Measurements from ENCODE around the gene ZC3H13. TPM values are rescaled to one million over a fixed set of nuclear protein-coding genes. Genes with fewer than 3 reads are reported as not detected.

The ZC3H13 gene, protein sequence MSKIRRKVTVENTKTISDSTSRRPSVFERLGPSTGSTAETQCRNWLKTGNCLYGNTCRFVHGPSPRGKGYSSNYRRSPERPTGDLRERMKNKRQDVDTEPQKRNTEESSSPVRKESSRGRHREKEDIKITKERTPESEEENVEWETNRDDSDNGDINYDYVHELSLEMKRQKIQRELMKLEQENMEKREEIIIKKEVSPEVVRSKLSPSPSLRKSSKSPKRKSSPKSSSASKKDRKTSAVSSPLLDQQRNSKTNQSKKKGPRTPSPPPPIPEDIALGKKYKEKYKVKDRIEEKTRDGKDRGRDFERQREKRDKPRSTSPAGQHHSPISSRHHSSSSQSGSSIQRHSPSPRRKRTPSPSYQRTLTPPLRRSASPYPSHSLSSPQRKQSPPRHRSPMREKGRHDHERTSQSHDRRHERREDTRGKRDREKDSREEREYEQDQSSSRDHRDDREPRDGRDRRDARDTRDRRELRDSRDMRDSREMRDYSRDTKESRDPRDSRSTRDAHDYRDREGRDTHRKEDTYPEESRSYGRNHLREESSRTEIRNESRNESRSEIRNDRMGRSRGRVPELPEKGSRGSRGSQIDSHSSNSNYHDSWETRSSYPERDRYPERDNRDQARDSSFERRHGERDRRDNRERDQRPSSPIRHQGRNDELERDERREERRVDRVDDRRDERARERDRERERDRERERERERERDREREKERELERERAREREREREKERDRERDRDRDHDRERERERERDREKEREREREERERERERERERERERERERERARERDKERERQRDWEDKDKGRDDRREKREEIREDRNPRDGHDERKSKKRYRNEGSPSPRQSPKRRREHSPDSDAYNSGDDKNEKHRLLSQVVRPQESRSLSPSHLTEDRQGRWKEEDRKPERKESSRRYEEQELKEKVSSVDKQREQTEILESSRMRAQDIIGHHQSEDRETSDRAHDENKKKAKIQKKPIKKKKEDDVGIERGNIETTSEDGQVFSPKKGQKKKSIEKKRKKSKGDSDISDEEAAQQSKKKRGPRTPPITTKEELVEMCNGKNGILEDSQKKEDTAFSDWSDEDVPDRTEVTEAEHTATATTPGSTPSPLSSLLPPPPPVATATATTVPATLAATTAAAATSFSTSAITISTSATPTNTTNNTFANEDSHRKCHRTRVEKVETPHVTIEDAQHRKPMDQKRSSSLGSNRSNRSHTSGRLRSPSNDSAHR (N-terminal part only)
- total RNA-seq, result 10 to 100 TPM; 31.6 to 49.7 (median 38.0) TPM

- TF ChIP-seq, protein P1, sequence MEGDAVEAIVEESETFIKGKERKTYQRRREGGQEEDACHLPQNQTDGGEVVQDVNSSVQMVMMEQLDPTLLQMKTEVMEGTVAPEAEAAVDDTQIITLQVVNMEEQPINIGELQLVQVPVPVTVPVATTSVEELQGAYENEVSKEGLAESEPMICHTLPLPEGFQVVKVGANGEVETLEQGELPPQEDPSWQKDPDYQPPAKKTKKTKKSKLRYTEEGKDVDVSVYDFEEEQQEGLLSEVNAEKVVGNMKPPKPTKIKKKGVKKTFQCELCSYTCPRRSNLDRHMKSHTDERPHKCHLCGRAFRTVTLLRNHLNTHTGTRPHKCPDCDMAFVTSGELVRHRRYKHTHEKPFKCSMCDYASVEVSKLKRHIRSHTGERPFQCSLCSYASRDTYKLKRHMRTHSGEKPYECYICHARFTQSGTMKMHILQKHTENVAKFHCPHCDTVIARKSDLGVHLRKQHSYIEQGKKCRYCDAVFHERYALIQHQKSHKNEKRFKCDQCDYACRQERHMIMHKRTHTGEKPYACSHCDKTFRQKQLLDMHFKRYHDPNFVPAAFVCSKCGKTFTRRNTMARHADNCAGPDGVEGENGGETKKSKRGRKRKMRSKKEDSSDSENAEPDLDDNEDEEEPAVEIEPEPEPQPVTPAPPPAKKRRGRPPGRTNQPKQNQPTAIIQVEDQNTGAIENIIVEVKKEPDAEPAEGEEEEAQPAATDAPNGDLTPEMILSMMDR (IDR thresholded peaks at IDR 0.05), result peak in 3 of 4 experiments; percentile 55 to 58 (median 58)
- TF ChIP-seq EP300 (IDR thresholded peaks at IDR 0.05) (no peak), POLR2AphosphoS5 (IDR thresholded peaks at IDR 0.05) (peak; percentile 65), POLR2A (IDR thresholded peaks at IDR 0.05) (peak in 1 of 2 donors; percentile 45)
- peak; percentile 100 for ATAC-seq
- WGBS, 2 donors (ENCODE audit: low coverage in 1 of 2), result 1% methylated on average over 24 to 26 of the region's 57 CpGs
These were observed at the start of gene ZC3H13 for GRCh38 chr13:46052319-46053161. Gene ZC3H13 (minus strand): TSS chr13:46052746. CDS start chr13:46045507, 7,239 bp downstream.

GRCh38 chr13:46102255-46102605 is 49.7 kb upstream of the ZC3H13 start:
- TF ChIP-seq POLR2A (IDR thresholded peaks at IDR 0.05) (no peak), POLR2AphosphoS5 (IDR thresholded peaks at IDR 0.05) (no peak)
- TF ChIP-seq, protein P1 (IDR thresholded peaks at IDR 0.05), result no peak
- Histone ChIP-seq H3K27ac (no peak overlapping the region), H3K27me3 (no peaks in the 10 kb centered on the region), H3K9me3 (no peaks in the 10 kb centered on the region), H3K4me1 (peaks cover 0 to 5% (median 0%) of the 10 kb centered on the region in 3 donors), H3K36me3 (no peaks in the 10 kb centered on the region), H3K4me3 (no peak overlapping the region)
- no peak for ATAC-seq

More at GRCh38 chr13:46052319-46053161, at the start of gene ZC3H13:
- H3K9me3 ChIP-seq, result no peaks in the 10 kb centered on the region
- peak within 1 kb of the TSS; percentile 71 to 94 (median 92) for H3K27ac ChIP-seq
- H3K4me1 ChIP-seq, result peaks cover 5 to 41% (median 8%) of the 10 kb centered on the region in 3 donors
- H3K36me3 ChIP-seq, result no peaks in the 10 kb centered on the region
- H3K27me3 ChIP-seq, result no peaks in the 10 kb centered on the region
- H3K4me3 ChIP-seq, result peak within 1 kb of the TSS; percentile 67 to 87

DNA sequence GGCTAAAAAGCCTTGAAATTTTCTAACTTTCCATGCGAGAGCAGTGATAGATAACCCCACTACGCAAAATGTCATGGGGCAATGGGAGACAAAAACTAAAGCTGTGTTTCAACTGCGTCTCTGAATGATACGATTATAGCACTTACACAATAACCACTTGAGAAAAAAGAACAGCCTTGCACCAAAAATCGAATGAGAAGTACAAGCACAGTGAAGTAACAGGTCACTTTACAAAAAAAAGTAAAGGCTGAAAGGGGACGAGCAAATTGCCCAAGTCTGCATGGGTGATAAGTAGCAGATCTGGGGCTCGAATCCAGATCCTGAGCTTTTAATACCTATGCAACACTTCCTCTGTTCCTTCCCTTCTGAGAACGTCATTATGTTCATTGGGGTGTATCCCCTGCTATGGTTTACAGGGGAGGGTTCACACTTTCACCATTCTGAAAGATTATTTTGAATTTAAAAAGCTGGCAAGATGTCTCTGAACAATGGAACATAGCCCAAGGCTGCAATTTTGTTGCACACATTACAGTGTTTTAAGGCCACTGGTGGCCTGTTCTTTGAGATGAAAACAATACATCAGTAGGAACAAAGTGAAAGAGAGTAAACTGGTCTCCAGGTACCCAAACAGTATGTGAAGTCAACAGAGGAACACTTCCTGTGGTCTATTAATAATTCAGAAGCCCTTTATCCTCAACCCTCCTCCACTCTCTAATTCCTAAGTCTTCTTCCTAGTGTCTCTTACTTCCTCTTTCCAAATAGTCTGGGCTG is 49.1 kb upstream of the ZC3H13 start:
- Histone ChIP-seq H3K4me3 (no peak overlapping the region), H3K27ac (no peak overlapping the region), H3K36me3 (no peaks in the 10 kb centered on the region), H3K27me3 (no peaks in the 10 kb centered on the region), H3K9me3 (no peaks in the 10 kb centered on the region), H3K4me1 (peaks cover 0 to 5% (median 0%) of the 10 kb centered on the region in 3 donors)
- ATAC-seq, result no peak
- 52 to 61% methylated on average over 7 to 8 of the region's 8 CpGs for WGBS, 2 donors (ENCODE audit: low coverage in 1 of 2)
- TF ChIP-seq POLR2AphosphoS5 (IDR thresholded peaks at IDR 0.05) (no peak), POLR2A (IDR thresholded peaks at IDR 0.05) (no peak), EP300 (IDR thresholded peaks at IDR 0.05) (no peak)
- TF ChIP-seq, protein P1 (IDR thresholded peaks at IDR 0.05), result no peak

DNA sequence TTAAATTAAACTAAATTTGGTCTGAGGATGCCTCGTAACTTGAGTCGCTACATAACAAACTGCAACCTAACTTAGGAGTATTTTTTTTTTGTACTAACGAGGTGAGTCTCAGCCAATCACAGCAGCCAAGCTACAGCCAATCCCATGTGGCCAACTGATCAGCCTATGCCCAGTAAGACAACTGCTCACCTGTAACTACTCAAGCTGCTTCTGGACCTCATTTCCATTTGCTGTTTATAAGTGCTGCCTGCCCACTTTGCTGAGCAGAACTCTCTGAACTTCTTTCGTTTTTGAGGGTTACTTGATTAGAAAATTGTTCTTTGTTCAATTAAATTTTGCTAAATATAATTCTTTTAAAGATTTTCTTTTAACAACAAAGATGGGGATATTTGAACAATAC is 48.5 kb upstream of the ZC3H13 start:
- ATAC-seq, result no peak
- Histone ChIP-seq H3K27ac (no peak overlapping the region), H3K27me3 (no peaks in the 10 kb centered on the region), H3K36me3 (no peaks in the 10 kb centered on the region), H3K9me3 (no peaks in the 10 kb centered on the region), H3K4me3 (no peak overlapping the region), H3K4me1 (peaks cover 0 to 5% (median 0%) of the 10 kb centered on the region in 3 donors)
- TF ChIP-seq, protein P1 (IDR thresholded peaks at IDR 0.05), result no peak
- TF ChIP-seq POLR2A (IDR thresholded peaks at IDR 0.05) (no peak), EP300 (IDR thresholded peaks at IDR 0.05) (no peak), POLR2AphosphoS5 (IDR thresholded peaks at IDR 0.05) (no peak)
- WGBS, 2 donors (ENCODE audit: low coverage in 1 of 2), result 73 to 83% methylated on average over 4 of the region's 4 CpGs

Data from gastroesophageal sphincter (tissue), 4 donors.